Measurements from ENCODE around the gene GARNL3.

The GARNL3 gene

DNA sequence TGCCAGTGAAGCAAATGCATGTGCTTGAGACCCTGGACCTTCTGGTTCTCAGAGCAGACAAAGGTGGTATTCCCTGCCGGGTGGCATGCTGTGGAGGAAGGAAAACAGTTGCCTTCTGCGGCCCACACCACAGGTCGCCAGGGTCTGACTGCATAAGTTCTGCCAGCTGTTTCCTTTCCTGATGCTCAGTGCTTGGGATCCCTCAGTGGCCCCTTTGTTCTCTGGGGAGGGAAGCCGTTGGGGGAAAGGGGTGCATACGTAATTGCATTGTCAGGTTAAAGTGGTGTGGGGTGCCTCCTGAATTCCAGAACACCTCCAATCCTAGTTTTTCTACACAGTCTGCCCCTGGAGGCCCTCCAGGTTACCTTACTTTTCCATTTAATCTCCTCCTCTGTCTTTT lies 89.3 kb downstream of the GARNL3 start:
- no peak for DNase-seq

DNA sequence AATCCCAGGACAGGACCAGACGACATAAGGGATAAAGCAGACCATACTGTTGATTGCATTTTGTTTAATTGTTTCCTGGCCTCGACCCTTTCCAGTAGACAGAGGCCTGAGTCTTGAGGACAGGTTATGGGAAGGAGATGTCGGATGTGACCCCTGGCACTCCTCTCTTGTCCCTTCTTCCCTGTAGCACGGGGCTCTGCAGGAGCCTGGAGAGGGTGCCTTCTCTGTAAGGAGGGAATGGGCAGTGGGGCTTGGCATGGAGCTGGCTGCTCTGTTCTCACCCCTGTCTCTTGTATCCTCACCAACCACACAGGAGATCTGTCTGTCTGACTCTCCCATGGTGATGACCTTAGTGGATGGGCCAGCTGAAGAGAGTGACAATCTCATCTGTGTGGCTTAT lies 92.3 kb downstream of the GARNL3 start:
- DNase-seq: no peak

DNA sequence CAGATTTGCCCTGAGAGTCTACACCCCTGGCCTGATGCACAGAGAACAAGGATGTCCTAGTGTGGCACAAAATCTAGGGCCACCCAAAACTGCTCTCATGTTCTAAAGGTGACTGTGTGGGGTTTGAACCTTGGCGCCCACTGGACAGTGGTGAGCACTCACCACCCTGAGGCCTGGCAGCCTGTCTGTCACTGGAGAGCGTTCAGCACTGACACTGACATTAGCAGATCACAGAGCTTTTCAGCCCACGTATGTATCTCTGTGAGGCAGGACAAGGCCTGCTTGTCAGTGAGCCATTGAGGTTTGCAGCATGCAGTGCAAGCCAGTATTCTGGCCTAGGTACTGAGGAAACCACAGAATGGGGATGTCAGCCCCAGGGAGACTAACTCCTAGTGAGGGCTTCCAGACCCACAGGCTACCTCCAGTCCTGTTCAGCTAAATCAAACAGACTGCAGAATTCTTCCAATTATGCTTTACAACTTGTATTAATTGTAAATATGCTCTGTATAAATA lies 93.5 kb downstream of the GARNL3 start:
- no peak for DNase-seq

DNA sequence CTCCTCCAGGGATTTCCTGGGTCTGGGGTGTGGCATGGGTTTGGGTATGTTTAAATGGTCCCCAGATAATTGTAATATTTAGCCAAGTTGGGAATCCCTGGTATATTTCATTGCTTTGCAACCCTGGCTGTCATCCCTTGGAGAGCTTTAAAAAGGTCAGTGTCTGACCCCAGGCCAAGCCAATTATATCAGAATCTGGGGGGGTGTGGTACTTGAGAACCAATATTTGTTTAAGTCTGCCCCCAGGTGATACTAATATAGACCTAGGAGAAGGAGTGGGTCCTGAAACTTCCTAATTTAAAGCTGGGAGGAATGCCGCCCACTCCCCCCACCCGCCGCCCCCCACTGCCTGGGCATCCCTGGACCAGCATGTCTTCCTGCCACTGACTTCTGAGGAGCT lies 94.2 kb downstream of the GARNL3 start:
- DNase-seq: no peak

DNA sequence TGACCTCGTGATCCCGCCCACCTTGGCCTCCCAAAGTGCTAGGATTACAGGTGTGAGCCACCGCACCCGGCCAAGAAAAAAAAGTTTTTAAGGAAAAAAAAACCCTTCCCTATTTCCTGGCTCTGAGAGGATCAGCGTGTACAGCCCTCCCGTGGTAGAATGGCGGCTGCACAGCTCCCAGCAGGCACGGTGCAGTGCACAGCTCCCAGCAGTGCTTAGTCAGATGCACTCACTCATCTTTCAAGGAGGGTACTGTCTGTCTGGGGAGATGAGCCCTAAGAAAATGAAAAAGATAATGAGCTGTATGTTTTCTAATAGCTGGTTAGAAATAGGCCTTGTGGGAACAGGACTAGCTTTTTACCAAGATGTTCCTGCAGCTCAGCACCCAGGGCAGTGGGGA lies 95.7 kb downstream of the GARNL3 start:
- DNase-seq: no peak

DNA sequence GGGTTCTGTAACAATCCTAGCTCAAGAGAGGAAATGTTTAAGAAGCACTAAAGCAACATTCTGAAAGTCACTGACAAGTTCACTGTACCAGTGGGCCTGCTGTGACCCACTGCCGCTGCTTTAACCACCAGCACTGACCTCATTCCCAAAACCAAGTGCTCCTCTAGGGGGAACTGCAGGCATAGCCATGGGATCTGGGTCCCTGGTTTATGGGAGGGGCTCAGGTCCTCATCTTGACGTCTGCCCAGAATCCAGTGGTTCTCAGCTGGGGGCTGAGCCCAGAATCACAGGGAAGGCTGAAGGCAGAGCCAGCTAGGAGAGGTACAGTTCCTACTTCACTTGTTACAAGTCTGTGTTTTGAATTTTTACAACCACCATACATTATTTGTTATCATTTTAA lies 96.3 kb downstream of the GARNL3 start:
- no peak for DNase-seq

DNA sequence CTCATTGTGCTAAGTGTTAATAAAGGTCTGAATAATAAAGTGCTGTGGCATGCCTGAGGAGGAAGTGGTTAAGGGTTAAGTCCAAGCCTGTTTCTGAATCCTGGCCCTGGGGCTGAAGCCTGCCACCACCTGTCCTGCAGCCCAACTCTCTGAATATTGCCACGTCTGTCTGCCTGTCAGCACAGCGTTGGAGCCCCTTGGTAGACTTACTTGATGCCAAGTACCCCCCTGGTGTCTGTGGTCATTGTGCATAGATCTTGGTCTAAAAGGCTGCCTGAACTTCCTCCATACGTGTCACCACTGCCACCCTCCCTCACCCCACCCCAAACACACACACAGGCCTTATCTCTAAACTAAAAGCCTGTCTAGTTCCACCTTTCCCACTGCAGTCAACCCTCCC lies 97.0 kb downstream of the GARNL3 start:
- no peak for DNase-seq

DNA sequence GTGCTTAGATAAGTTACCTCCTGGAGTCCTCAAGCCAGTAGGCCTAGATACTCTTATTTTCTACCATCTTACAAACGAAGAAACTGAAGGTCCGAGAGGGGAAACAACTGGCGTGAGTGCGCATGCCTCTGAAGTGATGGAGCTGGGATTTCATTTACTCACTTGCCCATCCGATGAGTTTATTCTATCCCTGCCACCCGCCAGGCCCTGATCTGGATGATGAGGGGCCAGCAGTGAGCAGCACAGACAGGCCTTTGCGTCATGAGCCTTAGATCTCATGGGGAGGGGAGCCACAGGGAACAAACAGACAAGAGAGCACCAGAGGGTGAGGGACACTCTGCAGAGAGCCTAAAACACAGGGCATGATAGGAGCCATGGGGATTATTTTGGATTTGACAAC lies 98.3 kb downstream of the GARNL3 start:
- DNase-seq: no peak

DNA sequence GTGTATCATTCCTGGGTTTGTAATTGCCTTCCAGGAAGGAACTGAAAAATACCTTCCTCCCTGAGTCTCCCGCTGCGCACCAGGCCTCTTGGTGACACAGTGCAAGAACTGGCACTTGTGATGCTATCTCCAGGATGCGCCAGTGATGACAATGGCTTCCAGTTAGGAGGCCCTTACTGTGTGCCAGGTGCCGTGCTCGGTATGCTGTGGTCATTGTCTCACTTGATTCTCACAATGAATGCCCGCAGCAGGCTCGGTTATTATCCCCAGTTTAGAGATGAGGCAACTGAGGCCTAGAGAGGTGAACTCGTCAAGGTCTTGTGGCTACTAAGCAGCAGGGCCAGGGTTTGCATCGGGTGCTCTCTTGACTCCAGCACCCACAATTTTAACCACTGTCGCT lies 100.9 kb downstream of the GARNL3 start:
- DNase-seq: no peak

DNA sequence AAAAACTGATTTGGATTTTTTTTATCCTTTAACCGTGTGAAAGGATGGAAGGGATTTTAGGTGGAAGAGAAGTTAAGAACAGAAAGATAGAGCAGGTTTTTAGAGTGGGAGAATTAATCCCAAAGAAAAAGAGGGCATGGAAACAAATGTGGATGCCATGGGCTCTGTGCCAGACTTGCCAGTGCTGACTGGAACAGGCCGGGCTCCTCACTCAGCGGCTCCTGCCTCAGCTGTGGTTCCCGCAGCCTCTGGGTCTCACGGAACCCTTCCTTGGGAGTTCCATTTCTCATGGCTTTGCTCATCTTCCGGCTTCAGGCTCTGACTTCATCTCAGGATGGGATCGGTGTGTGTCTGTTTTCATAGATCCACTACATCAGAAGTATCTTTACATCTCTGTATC lies 102.0 kb downstream of the GARNL3 start:
- DNase-seq: no peak

DNA sequence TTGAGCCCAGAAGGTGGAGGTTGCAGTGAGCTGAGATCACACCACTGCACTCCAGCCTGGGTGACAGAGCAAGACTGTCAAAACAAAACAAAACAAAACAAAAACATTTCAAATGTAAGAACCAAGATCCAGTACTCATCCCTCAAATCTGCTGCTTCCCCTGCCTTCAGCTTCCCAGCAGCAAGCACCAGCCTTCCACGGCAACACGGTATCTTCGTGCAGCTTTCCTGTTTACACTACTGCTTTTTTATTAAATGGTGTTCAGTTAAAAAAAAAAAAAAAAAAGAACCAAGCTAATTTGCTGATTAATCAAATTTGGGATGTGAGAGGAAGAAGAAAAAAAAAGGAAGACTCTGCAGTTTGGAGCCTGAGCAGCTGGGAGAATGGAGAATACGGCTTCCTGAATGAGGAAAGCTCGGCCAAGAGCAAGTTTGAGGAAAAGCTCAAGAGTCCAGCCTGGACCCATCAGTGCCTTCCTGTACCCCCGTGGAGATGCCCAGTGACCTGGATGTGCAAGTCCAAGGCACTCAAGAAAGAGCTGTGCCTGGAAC lies 104.4 kb downstream of the GARNL3 start:
- no peak for DNase-seq

DNA sequence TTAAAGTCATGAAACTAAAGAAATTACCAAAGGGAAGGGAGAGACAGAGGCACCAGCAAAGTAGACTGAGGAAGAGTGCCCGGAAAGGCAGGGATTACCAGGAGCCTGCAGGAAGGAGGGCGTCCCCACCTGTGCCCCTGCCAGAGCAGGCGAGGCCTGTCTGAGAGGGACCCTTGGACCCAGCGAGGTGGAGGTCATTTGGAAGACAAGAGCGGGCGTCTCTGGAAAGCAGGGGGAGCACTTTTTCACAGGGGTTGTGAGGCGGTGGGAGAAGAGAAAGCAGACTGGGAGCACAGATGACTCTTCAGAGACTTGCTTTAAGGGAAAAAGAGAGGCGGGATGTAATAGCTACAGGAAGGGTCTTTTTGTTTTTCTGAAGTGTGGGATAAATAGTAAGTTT lies 104.9 kb downstream of the GARNL3 start:
- no peak for DNase-seq

DNA sequence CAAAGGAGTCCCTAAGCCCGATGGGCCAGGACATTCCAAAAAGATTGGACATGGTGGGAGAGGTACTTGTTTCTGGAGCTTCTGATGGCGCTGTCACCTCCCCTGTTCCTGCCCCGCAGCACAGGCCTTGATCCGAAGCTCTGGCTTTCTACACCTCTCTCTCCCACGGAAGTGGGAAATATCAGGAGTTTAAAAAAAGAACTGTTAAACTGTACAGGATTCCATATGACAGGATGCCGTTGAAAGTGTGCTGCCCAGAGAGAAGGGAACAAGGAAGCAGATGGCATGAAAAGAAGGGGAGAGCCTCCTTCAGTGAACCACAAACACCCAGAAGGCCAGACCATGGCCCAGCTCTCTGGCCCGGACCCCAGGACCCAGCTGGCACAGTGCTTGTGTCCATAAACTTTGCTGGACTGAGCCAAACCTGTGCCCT lies 105.6 kb downstream of the GARNL3 start:
- no peak for DNase-seq

DNA sequence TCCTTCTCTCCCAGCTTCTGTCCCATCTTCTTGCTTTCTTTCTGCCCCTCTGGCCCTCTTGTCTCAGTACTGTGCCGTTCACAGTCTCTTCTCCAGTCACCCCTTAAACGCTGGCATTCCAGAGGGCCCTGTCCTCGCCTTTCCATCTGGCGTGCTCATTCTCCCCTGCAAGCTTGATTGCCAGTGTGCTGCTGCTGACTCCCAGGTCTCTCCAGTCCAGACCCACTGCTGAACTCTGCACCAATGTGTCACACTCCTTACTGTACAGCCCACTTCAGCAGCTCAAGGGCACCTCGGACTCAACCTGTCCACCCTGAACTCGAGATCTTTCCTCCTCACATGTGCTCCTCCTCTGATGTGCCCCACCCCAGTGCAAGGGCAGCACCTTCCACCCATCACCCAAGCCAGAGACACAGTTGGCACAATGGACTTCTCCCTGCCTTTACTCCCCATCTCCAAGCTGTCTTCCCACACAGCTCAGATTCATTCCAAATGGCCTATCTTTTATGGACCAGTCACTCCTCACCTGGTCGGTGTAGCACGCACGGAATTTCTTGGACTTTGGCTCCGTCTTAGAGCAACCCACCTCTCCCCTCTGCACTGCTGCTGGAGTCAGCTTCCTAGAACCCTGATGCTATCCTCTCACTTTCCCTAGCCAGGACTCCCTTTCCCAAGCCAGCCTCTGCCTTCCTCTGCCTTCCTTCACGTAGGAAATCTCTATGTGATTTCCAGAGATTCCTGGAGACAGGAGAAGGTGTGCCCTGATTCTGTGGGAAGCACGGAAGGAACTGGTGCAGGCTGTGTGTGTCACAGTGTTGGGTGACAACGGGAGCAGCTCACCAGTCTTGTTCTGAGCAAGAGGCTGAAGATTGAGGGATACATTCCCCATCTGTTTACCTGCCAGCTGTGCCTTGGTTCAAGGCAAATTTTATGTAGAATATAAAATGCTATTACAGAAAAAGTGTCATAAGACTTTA lies 106.4 kb downstream of the GARNL3 start:
- no peak for DNase-seq

DNA sequence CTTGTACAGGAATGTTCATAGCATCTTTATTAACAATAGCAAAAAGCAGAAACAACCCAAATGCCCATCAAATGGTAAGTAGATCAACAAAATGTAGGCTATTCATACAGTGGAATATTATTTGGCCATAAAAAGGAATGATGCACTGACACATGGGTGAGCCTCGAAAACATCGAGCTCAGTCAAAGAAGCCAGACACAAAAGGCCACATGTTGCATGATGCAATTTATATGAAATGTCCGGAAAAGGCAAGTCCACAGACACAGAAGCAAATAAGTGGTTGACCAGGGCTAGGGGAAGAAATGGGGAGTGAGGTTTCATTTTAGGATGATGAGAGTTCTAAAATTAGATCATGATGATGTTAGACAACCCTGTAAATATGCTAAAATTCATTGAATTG lies 115.9 kb downstream of the GARNL3 start:
- no peak for DNase-seq

DNA sequence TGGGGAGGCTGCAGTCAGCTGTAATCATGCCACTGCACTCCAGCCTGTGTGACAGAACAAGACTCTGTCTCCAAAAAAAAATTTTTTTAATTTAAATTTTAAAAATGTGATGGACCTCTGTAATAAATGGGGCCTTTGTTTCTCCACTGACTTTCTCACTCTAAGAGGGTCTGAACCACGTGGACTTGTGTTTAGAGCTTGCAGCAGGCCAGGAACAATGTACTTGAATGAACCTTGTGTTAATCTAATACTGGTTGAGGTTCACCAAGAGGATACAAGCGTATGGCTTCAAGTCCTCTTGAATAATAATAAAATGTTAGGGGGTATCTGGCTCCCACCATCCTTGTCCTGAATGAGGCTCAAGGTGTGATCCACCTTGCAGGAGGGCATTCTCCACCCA lies 118.0 kb downstream of the GARNL3 start:
- no peak for DNase-seq

DNA sequence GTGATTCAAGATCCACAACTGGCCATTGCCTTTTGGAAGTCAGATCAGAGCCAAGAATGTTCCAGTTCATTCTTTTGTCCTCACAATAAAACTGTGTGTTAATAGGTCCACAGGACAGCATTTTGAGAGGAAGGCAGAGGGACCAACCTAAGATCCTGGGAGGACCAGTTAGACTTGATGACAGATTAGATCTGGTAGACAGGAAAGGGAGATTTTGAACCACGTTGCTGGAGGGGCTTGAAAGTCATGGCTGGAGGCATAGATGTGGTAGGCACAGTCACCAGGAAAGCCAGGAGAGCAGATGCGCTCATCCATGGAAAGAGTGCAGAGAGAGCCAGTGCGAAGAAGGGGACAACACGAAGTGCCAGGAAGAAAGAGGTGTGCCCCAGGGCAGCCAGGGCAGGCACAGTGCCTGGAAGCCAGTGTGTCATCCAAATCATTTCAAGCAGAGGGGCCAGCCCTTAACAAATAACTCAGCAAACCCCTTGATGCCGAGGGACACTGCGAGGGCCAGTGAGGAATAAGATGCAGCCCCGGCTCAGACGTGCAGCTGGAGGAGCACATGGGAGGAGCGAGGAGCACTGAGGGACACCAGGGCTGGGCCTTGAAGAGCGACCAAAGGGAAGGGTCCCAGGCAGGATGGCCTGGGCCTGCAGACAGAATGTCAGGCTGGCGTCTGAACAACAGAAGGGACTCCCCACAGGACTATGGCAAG lies 119.6 kb downstream of the GARNL3 start:
- no peak for DNase-seq

DNA sequence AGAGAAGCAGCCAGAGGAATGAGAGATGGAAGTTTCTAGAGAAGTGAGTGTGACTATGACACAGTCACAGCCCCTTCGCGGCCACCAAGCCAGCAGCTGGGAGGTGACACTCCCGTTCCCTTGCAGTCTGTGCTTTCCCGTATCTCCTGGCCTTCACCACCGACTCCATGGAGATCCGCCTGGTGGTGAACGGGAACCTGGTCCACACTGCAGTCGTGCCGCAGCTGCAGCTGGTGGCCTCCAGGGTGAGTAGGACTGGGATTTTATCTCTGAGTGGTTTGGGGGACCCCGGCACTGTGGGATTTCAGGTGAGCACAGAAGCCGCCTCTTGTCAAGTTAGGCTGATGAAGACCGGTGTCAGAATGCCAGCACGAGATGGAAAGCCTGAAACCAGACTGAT lies 120.3 kb downstream of the GARNL3 start:
- no peak for DNase-seq

DNA sequence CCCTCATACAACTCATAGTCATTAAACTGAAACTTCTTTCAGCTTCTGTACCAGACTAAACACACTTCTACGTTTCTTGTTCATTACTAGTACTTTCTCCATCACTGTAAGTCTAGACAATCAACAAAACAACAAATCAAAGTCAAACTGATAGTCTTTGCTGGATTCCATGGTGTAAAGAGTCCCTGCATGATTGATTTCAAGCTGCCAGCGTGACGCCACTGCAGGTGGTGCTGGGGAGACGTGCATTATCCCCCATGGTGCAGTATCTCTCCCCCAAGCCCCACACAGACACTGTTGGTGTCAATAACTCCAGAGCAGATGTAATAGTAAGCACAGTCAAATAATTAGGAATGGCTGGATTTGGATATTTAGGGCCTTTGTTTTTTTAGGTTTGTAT lies 121.7 kb downstream of the GARNL3 start:
- no peak for DNase-seq

DNA sequence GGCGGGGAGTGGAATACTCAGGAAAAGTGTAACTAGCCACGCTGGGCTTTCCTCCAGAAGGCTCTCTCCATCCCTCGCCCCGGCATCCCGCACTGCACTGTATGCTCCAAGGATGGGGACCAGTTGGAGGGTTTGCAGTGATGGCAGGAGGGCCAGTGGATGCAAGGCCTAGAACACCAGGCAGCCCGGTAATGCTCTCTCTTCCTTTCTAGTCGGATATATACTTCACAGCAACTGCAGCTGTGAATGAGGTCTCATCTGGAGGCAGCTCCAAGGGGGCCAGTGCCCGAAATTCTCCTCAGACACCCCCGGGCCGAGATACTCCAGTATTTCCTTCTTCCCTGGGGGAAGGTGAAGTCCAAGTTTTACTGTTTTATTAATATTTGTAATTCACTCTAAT lies 122.4 kb downstream of the GARNL3 start:
- DNase-seq: no peak

DNA sequence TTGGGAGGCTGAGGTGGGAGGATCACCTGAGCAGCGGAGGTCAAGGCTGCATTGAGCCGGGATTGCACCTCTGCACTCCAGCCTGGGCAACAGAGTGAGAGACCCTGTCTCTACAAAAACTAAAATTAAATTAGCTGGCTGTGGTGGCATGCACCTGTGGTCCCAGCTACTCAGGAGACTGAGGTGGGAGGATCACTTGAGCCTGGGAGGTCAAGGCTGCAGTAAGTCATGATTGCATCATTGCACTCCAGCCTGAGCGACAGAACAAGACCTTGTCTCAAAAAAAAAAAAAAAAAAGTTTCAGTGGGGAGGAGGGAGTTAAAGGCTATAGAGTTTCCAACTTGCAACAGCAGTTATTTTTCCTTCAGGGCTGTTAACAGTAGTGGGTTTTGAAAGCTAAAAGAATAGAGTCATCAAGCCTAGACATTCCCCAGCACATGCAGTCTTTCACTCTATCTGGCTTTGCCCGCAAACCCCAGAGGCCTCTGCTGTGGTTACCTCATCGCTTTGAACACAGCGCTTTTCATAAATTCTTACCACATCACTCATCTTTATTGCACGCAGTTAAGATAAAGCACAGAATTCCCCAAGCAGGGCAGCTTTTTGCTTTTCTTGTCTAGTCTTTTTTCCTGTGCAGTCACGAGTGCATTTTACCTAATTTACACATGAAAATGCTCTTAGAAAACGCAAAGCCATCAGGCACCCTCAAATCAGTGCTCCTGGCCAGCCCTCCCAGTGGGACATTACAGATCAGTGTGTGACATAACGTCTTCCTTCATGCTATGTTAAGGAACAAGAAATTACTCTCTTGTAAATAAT lies 123.7 kb downstream of the GARNL3 start:
- no peak for DNase-seq

DNA sequence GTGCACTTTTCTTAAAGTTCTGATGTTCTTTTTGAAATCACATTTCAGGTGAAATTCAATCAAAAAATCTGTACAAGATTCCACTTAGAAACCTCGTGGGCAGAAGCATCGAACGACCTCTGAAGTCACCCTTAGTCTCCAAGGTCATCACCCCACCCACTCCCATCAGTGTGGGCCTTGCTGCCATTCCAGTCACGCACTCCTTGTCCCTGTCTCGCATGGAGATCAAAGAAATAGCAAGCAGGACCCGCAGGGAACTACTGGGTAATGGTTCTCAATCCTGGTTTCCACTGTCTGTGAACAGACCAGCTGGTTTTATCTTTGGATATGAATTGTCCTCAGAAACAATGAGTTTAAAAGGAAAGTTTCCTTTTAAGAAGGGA lies 124.3 kb downstream of the GARNL3 start:
- no peak for DNase-seq
